ENCODE results near the gene NPAS3.

GRCh38 chr14:33317675-33318074 is 379.0 kb downstream of the NPAS3 start:
- TF ChIP-seq CTCF (IDR thresholded peaks at IDR 0.05): no peak
- no peak for TF ChIP-seq ZSCAN20 (CRISPR knock-in tag; IDR thresholded peaks at IDR 0.05)
- no peak for TF ChIP-seq SREBF2 (IDR thresholded peaks at IDR 0.05)
- TF ChIP-seq BHLHE40 (IDR thresholded peaks at IDR 0.05; ENCODE audit: low read depth, low read length): no peak
- TF ChIP-seq EP300 (IDR thresholded peaks at IDR 0.05): no peak
- TF ChIP-seq EHMT2 (IDR thresholded peaks at IDR 0.05; ENCODE audit: low read depth): no peak
- no peak for TF ChIP-seq REST (IDR thresholded peaks at IDR 0.05)

All from A549 (cell line).